Osteoblast (primary cell): ENCODE results near the gene MAPK7. TPM values are rescaled to one million over a fixed set of nuclear protein-coding genes. Genes with fewer than 3 reads are reported as not detected.

Experiments used
- DNase-seq: peaks from one replicate; pipeline ENCODE4 v3.0.0; 2011; ENCODE audit warnings: low spot score, mixed read lengths; ENCODE audit not compliant: insufficient read length; ENCODE audit errors: missing footprints
- H2AFZ ChIP-seq: 2 replicates; pipeline ENCODE4 v1.6.0; 2011; ENCODE audit warnings: mild to moderate bottlenecking, low read length
- H3K27ac ChIP-seq: 2 replicates; pipeline ENCODE4 v1.5.1; 2011; ENCODE audit warnings: mild to moderate bottlenecking, low read depth, low read length, moderate library complexity
- H3K27me3 ChIP-seq: 2 replicates; pipeline ENCODE4 v1.6.0; 2012; ENCODE audit warnings: mild to moderate bottlenecking, control low read depth, inconsistent platforms, low read length, moderate library complexity; ENCODE audit not compliant: insufficient read depth
- H3K36me3 ChIP-seq: 2 replicates; pipeline ENCODE4 v1.5.1; 2011; ENCODE audit warnings: mild to moderate bottlenecking, low read length, control low read depth, moderate library complexity; ENCODE audit not compliant: insufficient read depth
- H3K4me1 ChIP-seq: 2 replicates; pipeline ENCODE4 v1.5.1; 2011; ENCODE audit warnings: mild to moderate bottlenecking, low read length, control low read depth, moderate library complexity; ENCODE audit not compliant: insufficient read depth
- H3K4me2 ChIP-seq: 2 replicates; pipeline ENCODE4 v1.6.0; 2011; ENCODE audit warnings: mild to moderate bottlenecking, low read length; ENCODE audit not compliant: insufficient read depth
- H3K4me3 ChIP-seq: fragments of 200-600 bp; sonication (generic); 3 replicates; pipeline ENCODE4 v1.5.1; 2012; ENCODE audit warnings: mild to moderate bottlenecking, low read length, inconsistent platforms; ENCODE audit not compliant: insufficient read depth
- H3K79me2 ChIP-seq: 2 replicates; pipeline ENCODE4 v1.6.0; 2012; ENCODE audit warnings: mild to moderate bottlenecking, low read length, control low read depth, inconsistent platforms; ENCODE audit not compliant: insufficient read depth
- H3K9me3 ChIP-seq: 2 replicates; pipeline ENCODE4 v1.5.1; 2011; ENCODE audit warnings: low read depth, low read length, control low read depth
- H4K20me1 ChIP-seq: 2 replicates; pipeline ENCODE4 v1.6.0; 2012; ENCODE audit warnings: mild to moderate bottlenecking, low read length, control low read depth; ENCODE audit not compliant: insufficient read depth
- total RNA-seq: library from RNA; depleted of rRNA; stranded (reverse); fragments of >200 nt; gene quantifications from 2 replicates; pipeline ENCODE4 v1.2.3, GENCODE V29; 2012
- TF ChIP-seq, protein P1 (sequence below): IDR thresholded peaks from 2 replicates; pipeline ENCODE4 v1.5.1; 2011; ENCODE audit warnings: mild to moderate bottlenecking, low read depth, low read length, moderate library complexity; ENCODE audit errors: extremely low read depth

Gene MAPK7
- total RNA-seq: 11.5 and 12.7 TPM in 2 replicates

DNA sequence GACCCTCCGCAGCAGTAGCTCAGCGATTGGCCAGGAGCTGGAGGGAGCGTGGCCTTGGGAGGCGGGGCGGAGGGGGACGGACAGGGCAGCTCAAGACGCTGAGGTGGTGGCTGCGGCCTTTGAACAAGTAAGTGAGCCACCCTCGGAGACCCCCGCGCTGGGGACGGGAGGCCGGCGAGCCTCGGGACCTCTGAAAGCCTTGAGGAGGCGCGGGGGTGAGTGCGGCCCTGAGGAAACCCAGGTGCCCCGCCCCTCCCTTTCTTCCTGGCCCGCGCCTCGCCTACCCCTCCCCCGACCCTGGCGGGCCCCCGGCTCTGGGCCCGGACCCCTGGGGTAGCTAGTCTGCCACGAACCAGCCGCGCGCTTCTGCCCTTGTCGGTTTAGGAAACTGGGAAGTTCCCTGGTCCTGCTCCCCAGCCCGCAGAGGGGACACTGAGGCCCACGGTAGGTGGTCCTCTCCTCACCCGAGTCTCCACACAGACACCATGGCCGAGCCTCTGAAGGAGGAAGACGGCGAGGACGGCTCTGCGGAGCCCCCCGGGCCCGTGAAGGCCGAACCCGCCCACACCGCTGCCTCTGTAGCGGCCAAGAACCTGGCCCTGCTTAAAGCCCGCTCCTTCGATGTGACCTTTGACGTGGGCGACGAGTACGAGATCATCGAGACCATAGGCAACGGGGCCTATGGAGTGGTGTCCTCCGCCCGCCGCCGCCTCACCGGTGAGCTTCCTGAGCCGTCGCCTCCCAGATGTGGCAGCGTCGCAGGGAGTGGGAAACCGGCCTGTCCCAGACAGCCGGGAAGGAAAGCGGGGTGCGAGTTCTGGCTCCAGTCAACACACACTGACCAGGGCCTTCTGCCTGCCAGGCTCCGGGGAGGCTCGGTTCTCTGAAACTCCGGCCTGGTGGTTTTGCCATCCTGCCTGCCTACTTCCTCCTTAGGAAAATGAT, at the start of gene MAPK7:
MAPK7 (plus strand) TSS at position 83 of the 945 bp plus-strand sequence; CDS start at position 486, 403 bp downstream.
- Histone ChIP-seq H3K4me2 (peak within 1 kb of the TSS; percentile 98), H3K79me2 (peaks cover 45% of the 10 kb centered on the region), H3K36me3 (peaks cover 44% of the 10 kb centered on the region)

DNA sequence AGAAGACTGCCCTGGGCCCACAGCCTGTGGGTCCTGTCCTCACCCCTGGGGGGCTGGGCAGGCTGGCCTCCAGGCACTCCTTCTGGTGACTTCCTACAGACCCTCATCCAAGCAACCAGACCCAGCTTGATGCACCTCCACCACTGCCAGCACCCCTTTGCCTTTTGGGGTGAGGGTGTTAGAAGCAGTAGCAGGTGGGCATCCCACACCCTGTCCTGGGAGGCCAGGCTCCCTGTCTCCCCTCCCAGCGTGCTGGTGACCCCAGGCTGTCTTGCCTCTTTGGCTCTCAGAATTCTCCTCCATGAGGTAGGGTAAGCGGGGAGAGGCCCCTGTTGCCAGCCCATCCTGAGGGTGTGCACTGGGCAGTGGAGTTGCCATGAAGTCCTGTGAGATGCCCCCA, 49.2 kb upstream of the MAPK7 start:
- H3K36me3 ChIP-seq: peaks cover 17% of the 10 kb centered on the region
- peaks cover 34% of the 10 kb centered on the region for H3K4me1 ChIP-seq
- DNase-seq: no peak
- H2AFZ ChIP-seq: no peak overlapping the region
- H3K4me2 ChIP-seq: no peak overlapping the region
- H4K20me1 ChIP-seq: no peaks in the 10 kb centered on the region
- no peaks in the 10 kb centered on the region for H3K79me2 ChIP-seq
- H3K9me3 ChIP-seq: no peaks in the 10 kb centered on the region
- H3K4me3 ChIP-seq: no peak overlapping the region
- no peak overlapping the region for H3K27ac ChIP-seq
- TF ChIP-seq, protein P1, sequence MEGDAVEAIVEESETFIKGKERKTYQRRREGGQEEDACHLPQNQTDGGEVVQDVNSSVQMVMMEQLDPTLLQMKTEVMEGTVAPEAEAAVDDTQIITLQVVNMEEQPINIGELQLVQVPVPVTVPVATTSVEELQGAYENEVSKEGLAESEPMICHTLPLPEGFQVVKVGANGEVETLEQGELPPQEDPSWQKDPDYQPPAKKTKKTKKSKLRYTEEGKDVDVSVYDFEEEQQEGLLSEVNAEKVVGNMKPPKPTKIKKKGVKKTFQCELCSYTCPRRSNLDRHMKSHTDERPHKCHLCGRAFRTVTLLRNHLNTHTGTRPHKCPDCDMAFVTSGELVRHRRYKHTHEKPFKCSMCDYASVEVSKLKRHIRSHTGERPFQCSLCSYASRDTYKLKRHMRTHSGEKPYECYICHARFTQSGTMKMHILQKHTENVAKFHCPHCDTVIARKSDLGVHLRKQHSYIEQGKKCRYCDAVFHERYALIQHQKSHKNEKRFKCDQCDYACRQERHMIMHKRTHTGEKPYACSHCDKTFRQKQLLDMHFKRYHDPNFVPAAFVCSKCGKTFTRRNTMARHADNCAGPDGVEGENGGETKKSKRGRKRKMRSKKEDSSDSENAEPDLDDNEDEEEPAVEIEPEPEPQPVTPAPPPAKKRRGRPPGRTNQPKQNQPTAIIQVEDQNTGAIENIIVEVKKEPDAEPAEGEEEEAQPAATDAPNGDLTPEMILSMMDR: no peak
- H3K27me3 ChIP-seq: no peaks in the 10 kb centered on the region

More for the DNA sequence above, at the start of gene MAPK7:
- H3K9me3 ChIP-seq: no peaks in the 10 kb centered on the region
- H4K20me1 ChIP-seq: peaks cover 14% of the 10 kb centered on the region
- no peaks in the 10 kb centered on the region for H3K27me3 ChIP-seq
- H3K27ac ChIP-seq: peak within 1 kb of the TSS; percentile 98
- TF ChIP-seq, protein P1: no peak
- peaks cover 21% of the 10 kb centered on the region for H3K4me1 ChIP-seq
- peak within 1 kb of the TSS; percentile 99 for H2AFZ ChIP-seq
- peak; percentile 94 for DNase-seq
- H3K4me3 ChIP-seq: peak within 1 kb of the TSS; percentile 96

DNA sequence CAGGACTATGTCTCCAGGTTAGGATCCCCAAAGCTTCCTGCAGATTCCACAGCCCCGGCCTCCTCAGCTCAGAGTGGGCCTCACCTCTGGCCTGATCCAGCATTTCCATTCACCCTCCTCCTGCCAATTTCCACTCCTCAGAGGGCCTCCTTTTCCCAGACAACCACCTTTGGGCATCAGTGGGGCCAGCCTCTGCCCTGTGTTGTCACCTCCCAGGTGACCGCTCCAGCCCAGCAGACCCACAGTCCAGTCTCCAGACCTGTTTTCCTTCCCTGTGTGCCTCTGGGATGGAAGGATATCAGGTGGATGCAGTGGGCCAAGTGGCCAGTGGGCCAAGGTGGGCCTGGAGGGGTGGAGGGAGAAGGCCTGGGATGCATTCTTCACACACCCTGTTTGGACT, 48.5 kb upstream of the MAPK7 start:
- TF ChIP-seq, protein P1: no peak
- no peaks in the 10 kb centered on the region for H4K20me1 ChIP-seq
- H3K4me1 ChIP-seq: peaks cover 34% of the 10 kb centered on the region
- H3K4me3 ChIP-seq: no peak overlapping the region
- H3K36me3 ChIP-seq: peaks cover 20% of the 10 kb centered on the region
- H2AFZ ChIP-seq: no peak overlapping the region
- H3K27ac ChIP-seq: no peak overlapping the region
- peak; percentile 47 for DNase-seq
- H3K9me3 ChIP-seq: no peaks in the 10 kb centered on the region
- no peaks in the 10 kb centered on the region for H3K79me2 ChIP-seq
- no peak overlapping the region for H3K4me2 ChIP-seq
- no peaks in the 10 kb centered on the region for H3K27me3 ChIP-seq

DNA sequence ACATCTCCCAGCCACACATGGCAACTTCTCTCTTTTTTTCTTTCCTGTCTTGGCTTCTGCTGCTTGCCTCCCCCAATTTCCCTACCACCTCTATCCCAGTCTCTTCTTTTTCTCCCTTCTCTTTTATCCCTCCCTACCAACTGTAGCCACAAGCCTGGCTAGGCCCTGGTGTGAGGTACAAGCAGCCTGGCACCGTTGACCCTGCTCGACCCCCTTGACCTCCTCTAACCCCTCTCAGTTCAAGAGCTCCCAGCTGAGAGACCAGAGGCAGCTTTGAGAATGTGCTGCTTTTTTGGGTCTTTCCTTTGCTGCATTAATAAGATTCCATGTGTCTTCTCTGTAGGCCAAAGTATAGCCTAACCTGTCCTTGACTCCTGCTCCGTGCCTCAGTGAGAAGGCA, 48.0 kb upstream of the MAPK7 start:
- Histone ChIP-seq H3K36me3 (peaks cover 17% of the 10 kb centered on the region), H3K4me3 (no peak overlapping the region), H4K20me1 (no peaks in the 10 kb centered on the region), H3K27ac (peak overlapping the region; percentile 42), H3K9me3 (no peaks in the 10 kb centered on the region), H3K79me2 (no peaks in the 10 kb centered on the region), H3K4me2 (no peak overlapping the region), H2AFZ (no peak overlapping the region), H3K4me1 (peaks cover 34% of the 10 kb centered on the region), H3K27me3 (no peaks in the 10 kb centered on the region)
- peak; percentile 41 for DNase-seq
- TF ChIP-seq, protein P1: no peak
